HG02885 (cell line): ENCODE results near the gene RXRA.

Experiments
- ATAC-seq: cut with Tn5 transposase; IDR thresholded peaks from one replicate; pipeline ENCODE4 v1.9.1; 2021; ENCODE audit warnings: mild to moderate bottlenecking; ENCODE audit not compliant: unreplicated experiment, poor library complexity

Gene RXRA

GRCh38 chr9:134438195-134438788, 112.0 kb downstream of the RXRA start:
- no peak for ATAC-seq

- no peak for ATAC-seq
Observed at GRCh38 chr9:134439368-134439784, 113.1 kb downstream of the RXRA start.

- ATAC-seq = no peak
Observed at GRCh38 chr9:134440636-134441226, 114.5 kb downstream of the RXRA start.

GRCh38 chr9:134441227-134442084, 115.2 kb downstream of the RXRA start:
- ATAC-seq = no peak

- no peak for ATAC-seq
Observed at GRCh38 chr9:134442085-134442474, 115.8 kb downstream of the RXRA start.

GRCh38 chr9:134442486-134443173, 116.4 kb downstream of the RXRA start:
- no peak for ATAC-seq

GRCh38 chr9:134443174-134444037, 117.2 kb downstream of the RXRA start:
- peak; percentile 80 for ATAC-seq

- ATAC-seq = no peak
Observed at GRCh38 chr9:134444038-134444315, 117.7 kb downstream of the RXRA start.

- no peak for ATAC-seq
Observed at GRCh38 chr9:134445000-134445399, 118.7 kb downstream of the RXRA start.

- ATAC-seq = peak; percentile 80
Observed at GRCh38 chr9:134449180-134449916, 123.1 kb downstream of the RXRA start.

- no peak for ATAC-seq
Observed at GRCh38 chr9:134451700-134452458, 125.6 kb downstream of the RXRA start.

- ATAC-seq = no peak
Observed at GRCh38 chr9:134452728-134453127, 126.5 kb downstream of the RXRA start.

- no peak for ATAC-seq
Observed at GRCh38 chr9:134453776-134454475, 127.7 kb downstream of the RXRA start.

- ATAC-seq = no peak
Observed at GRCh38 chr9:134454476-134454857, 128.2 kb downstream of the RXRA start.

- no peak for ATAC-seq
Observed at GRCh38 chr9:134455021-134455471, 128.8 kb downstream of the RXRA start.

GRCh38 chr9:134455537-134455933, 129.3 kb downstream of the RXRA start:
- no peak for ATAC-seq

- no peak for ATAC-seq
Observed at GRCh38 chr9:134455934-134456755, 129.9 kb downstream of the RXRA start.
